Amygdala (tissue), 56 donors: Measurements from ENCODE around the gene OTOP3.

ENCODE experiments used
- DNase-seq, 56 donors: peaks; one replicate each; lab custom pipeline; 2025; lab: John Stamatoyannopoulos, UW

OTOP3 gene

DNA sequence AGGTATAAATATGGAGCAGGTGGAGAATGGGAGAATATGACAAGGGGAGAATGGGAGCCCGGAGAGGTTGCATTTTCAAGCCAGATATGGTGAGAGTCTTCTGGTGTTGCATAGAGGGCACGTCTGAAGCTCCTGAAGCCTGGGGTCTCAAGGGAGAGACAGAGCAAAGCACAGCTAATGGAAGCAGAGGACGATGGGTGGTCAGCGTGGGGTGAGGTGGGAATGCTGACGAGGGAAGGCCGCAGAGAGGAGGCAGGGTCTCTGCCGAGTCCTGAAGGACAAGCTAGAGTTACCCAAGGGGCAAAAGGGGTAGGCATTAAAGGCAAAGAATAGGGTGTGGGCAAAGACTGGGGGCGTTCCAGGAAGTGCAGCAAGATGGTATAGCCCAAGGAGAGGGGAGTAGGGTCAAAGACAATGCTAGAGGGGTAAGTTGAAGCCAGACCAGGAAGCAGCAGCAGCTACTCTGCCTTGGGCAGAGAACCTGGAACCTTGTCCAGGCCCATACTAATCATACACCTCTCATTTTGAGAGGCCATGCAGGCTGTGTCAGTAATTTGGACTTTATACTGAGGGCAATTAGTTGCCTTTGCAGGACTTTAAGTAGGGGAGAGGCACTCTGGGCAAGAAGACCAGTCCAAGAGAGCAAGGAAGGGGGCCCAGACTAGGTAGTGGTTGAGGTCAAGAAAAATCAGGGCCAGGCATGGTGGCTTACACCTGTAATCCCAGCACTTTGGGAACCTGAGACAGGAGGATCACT, 2.7 kb downstream of the OTOP3 start:
- no peak for DNase-seq

DNA sequence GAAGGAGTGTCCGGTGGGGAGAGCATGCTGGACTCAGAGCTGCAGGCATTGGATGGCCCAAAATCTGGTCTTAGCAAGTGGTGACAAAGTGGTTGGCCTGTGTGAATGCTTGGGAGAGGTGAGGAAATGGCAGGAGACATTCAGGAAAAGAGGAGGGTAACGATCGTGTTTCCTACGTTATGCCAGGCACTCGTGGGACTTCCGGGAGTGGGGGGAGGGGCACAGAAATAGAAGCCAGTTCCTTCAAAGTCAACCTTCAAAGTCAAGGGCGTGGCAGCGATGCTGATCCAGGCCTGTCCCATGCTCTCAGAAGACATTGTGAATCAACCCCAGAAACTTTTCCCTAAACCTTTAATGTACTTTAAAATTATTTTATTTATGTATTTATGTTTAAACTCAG, 3.8 kb downstream of the OTOP3 start:
- DNase-seq = no peak

DNA sequence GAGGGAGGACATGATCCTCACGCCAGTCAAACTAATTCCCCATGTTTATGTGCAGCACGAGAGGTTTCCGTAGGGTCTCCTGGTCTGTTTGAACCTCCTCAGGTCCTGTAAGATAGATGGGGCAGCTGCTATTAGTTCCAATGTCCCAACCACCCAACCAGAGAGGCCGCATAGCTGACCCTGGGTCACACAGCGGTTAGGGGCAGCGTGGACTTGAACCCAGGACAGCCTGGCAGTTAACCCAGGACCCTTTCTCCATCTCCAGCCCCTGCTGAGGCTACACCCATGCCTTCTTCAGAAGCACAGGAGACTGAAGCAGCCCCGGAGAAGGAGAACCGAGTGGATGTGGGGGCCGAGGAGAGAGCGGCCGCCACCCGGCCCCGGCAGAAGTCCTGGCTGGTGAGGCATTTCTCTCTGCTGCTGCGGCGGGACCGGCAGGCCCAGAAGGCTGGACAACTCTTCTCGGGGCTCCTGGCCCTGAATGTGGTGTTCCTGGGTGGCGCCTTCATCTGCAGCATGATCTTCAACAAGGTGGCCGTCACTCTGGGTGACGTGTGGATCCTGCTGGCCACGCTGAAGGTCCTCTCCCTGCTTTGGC, 5.5 kb downstream of the OTOP3 start:
- DNase-seq = no peak

DNA sequence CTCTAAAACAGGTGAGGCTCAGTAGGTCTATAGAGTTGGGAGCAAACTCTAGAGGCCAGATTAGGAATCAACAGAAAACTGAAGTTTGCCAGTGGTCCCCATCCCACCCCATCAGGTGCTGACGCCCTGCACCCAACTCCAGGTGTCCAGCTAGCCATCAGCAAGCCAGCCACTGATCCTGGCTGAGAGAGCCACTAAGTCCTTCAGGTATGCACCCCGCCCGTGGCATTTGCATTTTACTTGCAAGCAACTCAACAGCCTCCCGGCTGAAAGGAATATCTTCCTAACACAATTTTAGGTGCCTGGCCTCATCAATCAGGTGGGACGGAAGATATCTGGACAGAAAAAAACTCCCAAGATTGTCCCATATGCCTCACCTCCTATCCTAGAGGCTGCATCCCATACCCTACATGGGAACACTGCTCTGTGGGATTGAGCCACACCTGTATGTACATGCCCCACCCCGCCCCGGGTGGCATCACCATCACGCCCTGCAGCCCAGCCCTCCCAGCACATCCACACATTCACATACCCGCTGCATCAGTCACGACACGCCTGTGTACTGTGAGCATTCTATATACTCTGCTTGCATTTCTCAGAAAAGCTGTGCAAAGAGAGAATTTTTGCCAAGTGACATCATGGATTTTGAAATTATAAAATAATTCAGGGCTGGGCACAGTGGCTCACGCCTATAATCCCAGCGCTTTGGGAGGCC, 8.3 kb downstream of the OTOP3 start:
- no peak for DNase-seq

DNA sequence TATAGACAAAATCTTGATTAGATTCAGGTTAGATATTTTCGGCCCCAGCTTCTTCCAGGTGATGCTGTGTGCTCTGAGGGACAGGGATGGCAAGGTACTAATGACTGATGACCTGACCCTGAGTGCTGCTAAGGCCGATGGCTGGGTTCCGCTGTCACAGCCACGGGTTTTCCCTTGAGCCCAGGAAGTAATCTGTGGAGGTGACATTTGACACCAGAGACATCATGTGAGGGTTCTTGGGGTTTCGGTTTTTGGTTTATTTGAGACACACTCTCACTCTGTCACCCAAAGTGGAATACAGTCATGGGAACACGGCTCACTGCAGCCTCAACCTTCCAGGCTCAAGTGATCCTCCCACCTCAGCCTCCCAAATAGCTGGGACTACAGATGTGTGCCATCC, 9.8 kb downstream of the OTOP3 start:
- DNase-seq = no peak

DNA sequence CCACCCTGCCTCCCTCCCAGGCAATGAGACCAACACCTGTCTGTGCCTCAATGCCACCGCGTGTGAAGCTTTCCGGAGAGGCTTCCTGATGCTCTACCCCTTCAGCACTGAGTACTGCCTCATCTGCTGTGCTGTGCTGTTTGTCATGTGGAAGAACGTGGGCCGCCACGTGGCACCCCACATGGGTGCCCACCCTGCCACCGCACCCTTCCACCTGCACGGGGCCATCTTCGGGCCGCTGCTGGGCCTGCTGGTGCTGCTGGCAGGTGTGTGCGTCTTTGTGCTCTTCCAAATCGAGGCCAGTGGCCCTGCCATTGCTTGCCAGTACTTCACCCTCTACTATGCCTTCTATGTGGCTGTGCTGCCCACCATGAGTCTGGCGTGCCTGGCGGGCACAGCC, 10.9 kb downstream of the OTOP3 start:
- no peak for DNase-seq

DNA sequence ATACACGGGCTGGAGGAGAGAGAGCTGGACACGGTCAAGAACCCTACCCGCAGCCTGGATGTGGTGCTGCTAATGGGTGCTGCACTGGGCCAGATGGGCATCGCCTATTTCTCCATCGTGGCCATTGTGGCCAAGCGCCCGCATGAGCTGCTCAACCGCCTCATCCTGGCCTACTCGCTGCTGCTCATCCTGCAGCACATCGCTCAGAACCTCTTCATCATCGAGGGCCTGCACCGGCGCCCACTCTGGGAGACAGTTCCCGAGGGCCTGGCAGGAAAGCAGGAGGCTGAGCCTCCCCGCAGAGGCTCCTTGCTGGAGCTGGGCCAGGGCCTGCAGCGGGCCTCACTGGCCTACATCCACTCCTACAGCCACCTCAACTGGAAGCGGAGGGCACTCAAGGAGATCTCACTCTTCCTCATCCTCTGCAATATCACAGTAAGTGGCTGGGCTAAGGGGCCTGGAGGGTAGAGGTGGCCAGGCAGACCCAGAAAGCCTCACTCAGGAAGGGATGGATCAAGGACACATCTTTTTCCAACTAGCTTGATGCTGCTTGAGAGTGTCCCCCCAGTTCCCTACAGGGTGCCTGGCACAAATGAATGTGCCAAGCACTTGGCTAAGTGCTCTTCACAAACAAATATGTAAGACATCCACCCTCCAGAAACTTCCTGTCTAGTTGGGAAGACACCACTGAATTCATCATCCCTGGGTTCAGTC, 11.5 kb downstream of the OTOP3 start:
- DNase-seq = no peak

DNA sequence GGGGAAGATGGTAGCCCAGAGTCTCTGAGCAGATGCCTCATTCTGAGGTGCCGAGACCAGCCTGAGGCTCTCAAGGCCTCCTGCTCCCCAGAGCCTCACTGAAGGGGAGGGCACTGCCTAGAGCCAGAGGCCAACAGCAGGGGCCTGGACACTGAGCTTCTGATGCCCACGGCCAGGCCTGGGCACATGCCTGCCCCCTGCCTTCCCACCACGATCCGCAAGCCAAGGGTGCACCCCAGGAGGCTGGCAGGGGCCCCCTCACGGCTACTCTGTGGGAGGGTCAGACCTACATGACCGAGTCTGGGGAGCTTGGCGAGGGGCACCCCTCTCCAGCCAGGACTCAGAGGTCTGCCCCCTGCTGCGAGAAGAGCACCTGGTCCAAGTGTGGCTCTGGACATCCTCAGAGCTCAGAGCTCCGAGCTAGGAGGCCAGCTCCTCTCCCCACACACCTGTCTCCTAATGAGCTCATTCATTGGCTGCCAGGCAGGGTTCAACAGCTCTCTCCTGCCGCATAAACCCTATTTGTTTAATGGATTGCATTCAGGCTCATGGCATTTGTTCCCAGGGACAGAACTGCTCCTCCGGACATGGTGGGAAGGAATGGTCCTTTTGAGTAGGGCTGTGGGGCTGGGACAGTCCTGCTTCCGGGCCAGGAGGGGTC, 13.9 kb downstream of the OTOP3 start:
- no peak for DNase-seq

DNA sequence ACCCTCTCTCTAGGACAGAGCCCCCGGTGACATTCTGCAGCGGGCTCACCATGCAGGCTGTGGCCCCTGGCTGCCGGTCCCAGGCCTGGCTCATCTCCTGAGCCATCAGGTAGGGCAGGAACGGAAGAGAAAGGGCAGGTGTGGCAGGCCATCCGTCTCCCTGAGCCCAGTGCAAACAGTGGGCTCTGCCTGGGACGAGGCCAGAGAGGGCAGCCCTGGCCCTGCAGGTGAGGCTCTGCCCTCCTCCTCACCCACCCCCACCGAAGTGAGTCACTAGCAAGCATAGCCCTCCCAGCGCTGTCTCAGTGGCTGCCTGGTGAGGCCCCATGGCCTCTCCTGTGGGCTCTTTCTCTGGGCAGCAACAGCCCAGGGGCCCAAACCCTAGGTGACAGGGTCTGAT, 14.5 kb downstream of the OTOP3 start:
- DNase-seq = no peak

DNA sequence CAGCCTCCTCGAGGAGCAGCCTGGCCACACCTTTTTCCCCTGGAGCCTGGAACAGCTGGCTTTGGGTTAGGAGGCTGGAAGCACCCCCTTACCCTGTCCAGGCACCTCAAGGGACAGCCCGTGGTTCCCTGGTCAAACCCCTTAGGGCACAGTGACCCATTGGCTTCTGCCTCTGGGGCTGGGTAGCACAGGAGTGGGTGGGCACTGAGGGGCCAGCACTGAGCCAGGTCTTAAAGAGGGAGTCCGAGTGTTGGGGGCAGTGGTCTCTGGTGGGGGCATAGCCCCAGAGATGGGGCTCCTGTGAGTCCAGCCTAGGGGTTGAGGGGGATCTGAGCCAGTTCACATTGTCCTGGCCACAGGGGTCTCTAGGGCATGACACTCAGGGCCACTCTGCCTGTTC, 15.4 kb downstream of the OTOP3 start:
- DNase-seq = no peak

DNA sequence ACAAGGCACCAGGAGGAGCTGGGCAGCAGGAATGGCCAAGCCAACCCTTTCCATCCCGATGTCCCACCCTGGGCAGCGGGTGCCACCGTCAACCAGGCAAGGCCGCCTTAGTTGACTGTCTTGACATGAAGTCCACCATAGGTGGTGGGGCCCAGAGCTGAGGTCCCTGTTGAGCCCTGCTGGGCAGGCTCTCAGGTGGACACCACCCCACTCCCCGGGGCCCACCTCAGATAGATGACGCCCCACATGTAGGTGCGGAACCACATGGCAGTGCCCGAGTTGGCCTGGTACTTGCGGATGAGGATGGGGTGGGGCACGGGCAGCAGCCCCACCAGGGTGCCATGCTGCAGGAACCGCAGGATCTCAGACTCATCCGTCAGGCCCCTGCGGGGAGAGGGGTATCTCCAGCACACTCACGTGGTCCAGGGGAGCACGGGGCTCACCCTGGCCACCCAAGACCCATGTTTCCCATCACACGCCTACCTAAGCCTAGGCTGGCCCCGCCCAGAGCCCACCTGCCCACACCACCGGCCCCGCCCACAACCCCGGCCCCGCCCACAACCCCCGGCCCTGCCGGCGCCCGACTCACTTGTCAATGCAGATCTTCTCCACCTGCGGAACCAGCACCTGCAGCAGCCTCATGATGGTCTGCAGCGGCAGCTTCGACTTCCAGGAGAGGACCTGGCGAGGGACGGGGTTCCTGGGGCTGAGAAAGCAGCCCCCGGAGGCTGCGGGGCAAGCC, 16.2 kb downstream of the OTOP3 start:
- DNase-seq = no peak

DNA sequence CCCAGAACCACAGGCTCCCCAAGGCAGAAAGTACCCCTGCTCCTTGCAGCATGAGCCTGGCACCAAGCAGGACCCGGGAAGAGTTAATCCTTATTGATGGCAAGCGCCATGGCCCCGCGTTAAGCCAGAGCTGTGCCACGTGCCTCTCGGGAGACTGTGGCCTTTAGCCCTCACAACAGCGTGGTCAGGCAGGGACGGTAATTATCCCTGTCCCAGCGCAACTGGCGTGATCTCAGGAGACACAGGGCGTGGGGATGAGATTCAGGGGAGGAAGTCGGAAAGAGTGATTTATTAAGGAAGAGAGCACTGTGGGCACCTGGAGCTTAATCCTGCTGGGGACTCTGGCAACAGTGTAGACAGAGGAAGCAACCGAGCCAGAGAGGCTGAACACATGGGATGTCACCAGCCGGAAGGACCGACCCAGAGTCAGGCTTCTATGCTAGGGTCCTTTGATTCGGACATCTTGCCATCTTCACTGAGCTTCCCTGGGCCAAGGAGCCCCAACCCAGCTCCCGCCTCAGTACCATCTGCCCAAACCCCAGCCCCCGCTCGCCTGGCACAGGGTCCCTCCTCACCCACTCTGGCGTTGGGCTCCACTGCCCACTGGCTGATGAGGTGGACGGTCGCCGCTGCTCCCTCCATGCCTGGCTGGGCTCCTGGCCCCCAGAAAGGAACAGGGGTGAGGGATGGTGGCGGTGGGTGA, 16.9 kb downstream of the OTOP3 start:
- DNase-seq = no peak

DNA sequence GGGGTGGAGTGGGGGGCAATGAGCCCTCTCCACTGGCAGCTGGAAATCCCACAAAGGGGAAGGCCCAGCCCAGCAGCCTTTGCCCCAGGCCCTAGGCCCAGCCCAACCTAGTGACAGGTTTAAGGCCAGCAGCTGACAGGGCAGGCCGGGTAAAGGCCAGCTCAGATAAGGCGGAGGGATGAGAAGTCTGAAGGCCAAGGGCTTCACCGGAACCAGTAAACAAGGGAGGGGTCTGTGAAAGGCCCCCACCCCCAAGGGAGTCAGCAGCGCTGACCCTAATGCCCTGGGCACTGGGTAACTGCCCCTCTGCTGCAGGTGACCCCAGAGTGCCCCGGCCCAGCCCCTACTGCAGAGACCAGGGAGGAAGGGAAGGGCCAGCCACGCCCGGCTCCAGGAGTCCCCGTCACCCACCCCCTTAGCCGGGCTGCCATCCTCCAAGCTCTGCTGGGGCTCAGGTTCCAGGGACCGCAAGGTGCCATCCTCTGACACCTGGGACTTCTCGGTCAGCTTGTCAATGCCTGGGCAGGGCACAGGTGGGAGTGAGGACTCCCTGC, 17.5 kb downstream of the OTOP3 start:
- DNase-seq = no peak

DNA sequence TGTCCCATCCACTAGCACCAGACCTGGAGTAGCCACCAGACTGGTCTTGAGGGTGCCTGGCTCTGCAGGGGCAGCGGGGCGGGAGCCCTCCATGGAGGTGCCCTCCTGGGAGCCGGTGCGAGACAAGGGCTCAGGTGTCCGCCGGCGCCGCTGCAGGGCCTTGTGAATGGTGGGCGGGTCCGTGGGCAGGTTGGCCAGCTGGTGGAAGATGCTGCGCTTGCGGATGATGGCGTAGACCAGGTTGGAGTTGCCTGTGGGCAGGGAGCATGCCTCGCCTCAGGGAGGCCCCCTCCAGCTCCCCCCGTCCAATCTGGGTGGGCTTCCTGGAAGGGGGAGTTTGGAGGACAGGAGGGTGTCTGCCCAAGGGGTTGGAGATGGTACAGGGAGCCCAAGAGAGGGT, 18.4 kb downstream of the OTOP3 start:
- no peak for DNase-seq

DNA sequence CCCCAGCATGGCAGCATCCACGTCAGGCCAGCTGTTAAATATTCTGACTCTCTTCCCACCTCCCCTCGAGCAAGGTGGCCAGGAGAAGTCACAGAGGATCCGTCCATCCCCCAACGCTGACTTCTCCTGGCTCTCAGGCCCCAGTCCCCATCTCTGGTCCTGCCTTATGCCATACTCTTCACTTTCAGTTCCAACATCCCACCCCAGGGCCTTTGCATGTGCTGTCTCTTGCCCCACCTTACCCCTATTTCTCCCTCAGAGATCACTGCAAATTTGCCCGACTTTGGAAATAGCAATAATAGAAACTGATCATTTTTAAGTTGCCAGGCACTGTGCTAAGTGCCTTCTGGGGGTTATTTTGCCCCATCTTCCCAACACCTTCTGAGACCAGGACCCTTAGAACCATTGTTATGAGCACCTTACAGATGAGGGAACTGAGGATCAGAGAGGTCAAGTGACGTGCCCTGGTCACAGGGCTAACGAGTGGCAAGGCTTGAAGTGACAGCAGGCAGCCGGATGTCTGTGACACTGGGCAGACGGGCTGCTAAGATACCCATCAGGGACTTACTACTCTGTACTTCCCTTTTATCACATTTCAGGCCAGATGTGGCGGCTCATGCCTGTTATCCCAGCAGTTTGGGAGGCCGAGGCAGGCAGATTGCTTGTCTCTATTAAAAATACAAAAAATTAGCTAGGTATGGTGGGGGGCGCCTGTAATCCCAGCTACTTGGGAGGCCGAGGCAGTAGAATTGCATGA, 19.1 kb downstream of the OTOP3 start:
- no peak for DNase-seq

DNA sequence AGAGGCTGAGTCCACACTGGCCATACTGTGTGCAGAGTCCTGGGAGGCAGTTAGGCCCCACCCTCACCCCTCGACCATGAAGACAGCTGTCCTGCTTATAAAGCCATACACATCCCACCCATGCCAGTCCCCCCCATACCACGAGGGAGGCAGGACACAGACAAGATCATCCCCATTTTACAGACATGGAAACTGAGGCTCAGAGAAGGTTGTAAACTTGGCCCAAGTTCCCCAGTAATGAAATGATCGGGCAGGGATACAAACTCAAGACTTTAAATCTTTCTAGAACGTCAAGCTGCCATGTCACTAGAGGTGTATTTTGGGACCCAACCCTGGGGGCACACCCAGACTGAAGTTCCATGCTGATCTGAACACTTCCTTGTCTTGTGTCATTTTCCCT, 20.4 kb downstream of the OTOP3 start:
- no peak for DNase-seq

DNA sequence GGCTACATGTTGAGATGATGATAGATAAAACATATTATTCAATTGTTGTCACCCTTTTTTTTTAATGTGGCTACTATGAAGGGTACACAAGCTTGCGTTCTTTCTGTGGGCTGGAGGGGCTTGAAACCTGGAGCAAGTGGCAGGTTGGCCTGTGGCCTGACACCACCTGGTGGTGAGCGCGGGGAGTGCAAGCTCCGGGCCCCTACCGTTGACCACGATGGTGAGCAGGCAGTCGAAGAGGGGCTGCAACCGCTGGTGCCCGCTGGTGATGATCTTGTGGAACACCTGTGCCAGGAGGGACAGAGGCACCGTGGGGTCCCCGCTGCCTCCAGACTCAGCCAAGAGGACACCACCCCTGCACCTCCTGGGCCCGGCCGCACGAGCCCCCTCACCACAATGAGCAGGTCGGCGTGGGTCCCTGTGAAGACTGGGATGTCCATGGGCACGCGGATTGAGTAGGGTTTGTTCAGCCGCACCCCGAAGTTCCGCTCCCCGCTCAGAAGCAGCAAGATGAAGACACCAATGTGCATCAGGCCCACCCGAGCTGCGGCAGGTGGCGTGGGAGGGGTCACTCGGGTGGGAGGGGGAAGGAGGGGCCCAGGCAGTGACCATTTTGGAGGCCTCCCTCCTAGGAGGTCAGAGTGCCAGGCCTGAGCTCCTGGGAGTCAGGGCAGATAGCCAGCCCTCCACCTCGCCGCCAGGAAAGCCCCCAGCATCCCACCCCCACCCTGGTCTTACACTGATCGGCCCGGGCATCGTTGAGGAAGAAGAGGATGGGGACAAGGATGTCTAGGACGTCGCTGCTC, 22.4 kb downstream of the OTOP3 start:
- DNase-seq = peak in 37 of 56 donors; percentile 6 to 78 (median 23)
